GM11168 (cell line): Measurements from ENCODE around the gene OR2V2.
"Not testable (repeated sequence)": the region's sequence is repeated elsewhere in the genome, so short reads cannot be mapped to it uniquely, and the experiment has no call there.

Source experiments
- in situ Hi-C: fragments of 300-500 bp; cut with MboI; formaldehyde crosslinking; loops from one replicate; pipeline ENCODE4 v1.12.0; 2022; ENCODE audit warnings: low sequenced_read_pairs; ENCODE audit not compliant: unreplicated experiment

The OR2V2 gene

DNA sequence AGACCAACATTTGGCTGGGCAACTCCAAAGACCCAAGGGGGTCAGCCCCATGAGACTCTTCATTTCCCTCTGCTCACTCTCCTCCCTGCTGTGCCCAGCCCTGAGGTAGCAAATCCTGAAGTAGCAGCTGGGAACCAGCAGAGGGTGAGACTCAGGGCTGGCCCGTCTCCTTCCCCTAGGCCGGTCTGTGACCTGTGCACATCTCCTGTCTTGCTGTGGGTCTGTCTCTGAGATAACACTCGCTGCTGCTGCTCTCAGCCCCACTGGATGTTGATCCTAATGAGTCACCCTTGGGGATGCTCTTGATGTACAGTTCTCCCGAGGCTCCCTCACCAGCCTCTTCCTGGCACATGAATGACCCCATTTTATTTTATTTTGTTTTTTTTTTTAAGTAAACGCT is 9.1 kb upstream of the OR2V2 start:
- in situ Hi-C loops, result no loop called here

DNA sequence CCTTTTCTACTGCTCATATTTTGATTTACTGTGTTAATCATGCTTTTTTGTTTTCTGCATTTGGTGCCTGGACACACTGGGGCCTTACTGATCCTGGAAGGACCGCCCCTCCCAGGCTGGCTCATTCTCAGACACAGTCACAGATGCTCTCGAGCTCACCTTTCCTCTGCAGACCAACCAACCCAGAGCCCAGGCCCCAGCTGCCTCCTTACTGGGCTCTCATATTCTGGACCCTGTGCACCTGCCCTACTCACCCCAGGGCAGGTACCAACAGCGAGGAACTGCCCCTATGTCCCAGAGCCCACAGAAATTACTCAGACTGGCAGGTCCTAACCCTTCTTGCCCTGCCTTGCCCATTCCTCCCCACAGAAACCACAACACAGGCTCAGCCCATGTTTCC is 6.6 kb upstream of the OR2V2 start:
- in situ Hi-C loops, result no loop called here

GRCh38 chr5:181142054-181142453 is 5.3 kb upstream of the OR2V2 start:
- in situ Hi-C loops, result no loop called here

GRCh38 chr5:181145133-181145532 is 2.3 kb upstream of the OR2V2 start:
- in situ Hi-C loops, result no loop called here

DNA sequence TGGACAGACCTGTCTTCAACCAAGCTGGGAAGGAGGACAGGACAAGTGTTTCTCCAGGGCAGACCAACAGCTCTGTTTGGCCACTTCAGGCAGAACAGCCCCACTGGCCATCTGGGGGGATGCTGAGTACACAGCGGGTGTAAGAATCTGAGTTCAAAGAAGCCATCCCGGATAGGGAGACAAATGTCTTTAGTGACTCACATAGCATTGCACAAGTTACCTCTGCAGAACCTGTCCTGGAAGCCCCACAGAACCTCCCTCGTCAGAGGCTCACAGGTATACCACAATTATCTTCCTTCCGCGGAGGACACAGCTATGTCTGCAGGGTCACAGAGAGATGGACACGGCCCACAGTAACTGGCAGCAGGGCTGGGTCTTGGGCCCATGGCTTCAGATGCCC is 2.0 kb downstream of the OR2V2 start:
- in situ Hi-C loops, result no loop called here

GRCh38 chr5:181149806-181150733 is 2.7 kb downstream of the OR2V2 start:
- in situ Hi-C loops, result loop anchor here (10.0 kb wide), 1 partner anchor 355 kb away; no protein-coding TSS in a partner anchor

- in situ Hi-C loops, result loop anchor here (10.0 kb wide), 1 partner anchor 356 kb away; no protein-coding TSS in a partner anchor
Measured at GRCh38 chr5:181151146-181151545, 3.8 kb downstream of the OR2V2 start.

- in situ Hi-C loops, result loop anchor here (10.0 kb wide), 1 partner anchor 358 kb away; no protein-coding TSS in a partner anchor
Measured at GRCh38 chr5:181152406-181152805, 5.0 kb downstream of the OR2V2 start.

DNA sequence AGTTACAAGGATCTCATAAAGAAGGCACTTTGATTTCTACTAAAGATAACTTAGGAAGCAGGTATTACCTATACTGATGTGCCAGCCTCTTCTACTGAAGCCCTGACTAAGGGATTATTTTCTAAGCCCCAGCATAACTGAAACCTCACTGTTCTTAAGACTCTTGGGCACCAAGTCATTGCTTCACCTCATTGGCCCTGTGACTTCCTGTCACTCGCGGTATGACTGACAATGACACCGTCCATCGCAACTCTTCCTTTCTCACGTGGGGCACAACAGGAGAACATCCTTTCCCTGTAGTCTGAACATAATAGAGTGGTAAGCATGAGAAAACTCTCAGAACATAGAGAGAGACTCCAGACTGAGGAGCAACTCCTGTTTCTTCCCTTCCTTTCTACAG is 6.4 kb downstream of the OR2V2 start:
- in situ Hi-C loops, result loop anchor here (10.0 kb wide), 1 partner anchor 359 kb away; no protein-coding TSS in a partner anchor

DNA sequence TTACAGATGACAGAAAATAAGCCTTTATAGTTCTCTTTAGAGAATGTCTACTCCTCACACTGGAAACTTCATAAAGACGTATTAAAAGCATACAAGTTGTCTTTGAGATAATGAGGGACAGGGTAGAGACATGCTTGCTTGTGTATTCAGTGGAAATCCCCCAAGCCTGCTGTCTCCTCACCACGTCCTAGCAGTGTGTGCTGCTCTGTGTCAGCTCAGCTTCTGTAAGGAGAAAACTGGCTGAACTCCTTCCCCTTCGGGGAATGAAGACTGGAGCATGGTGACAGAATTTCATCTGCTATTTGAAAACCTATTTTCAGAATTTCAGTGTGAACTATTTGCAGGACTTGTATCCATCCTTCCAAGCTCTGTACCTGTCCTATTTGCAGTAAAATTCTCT is 9.4 kb downstream of the OR2V2 start:
- in situ Hi-C loops, result loop anchor here (10.0 kb wide), 1 partner anchor 362 kb away; no protein-coding TSS in a partner anchor

- in situ Hi-C loops, result loop anchor here (10.0 kb wide), 1 partner anchor 364 kb away; no protein-coding TSS in a partner anchor
Measured at GRCh38 chr5:181158869-181159268, 11.5 kb downstream of the OR2V2 start.

GRCh38 chr5:181159286-181160151 is 12.1 kb downstream of the OR2V2 start:
- in situ Hi-C loops, result loop anchor here (10.0 kb wide), 1 partner anchor 365 kb away; no protein-coding TSS in a partner anchor

DNA sequence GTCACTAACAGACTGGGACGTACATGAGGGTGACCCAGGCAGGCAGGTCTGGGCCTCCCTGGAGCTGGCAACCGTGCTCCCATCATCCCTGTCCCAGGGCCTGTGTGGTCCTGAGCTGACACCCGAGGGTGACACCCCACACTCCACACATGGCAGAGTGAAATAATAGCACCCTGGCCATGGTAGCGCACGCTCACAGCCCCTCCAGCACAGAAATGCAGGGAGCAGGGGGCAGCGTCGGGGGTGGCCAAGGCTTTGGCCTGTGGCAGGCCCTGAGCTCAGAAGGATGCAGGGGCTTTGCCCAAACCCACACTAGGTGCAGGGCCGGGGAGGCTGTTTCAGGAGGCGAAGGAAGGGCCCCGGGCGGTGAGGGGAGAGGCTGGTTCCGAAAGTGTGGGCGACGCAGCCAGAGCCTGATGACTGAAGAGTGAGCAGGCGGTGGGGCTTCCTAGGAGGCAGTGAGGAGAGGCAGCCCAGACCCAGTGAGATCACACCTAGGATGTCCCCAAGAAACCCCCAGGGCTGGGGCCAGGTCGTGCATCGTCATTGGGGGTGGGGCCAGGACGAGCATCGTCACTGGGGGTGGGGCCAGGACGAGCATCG is 12.9 kb downstream of the OR2V2 start:
- in situ Hi-C loops, result no loop called here

DNA sequence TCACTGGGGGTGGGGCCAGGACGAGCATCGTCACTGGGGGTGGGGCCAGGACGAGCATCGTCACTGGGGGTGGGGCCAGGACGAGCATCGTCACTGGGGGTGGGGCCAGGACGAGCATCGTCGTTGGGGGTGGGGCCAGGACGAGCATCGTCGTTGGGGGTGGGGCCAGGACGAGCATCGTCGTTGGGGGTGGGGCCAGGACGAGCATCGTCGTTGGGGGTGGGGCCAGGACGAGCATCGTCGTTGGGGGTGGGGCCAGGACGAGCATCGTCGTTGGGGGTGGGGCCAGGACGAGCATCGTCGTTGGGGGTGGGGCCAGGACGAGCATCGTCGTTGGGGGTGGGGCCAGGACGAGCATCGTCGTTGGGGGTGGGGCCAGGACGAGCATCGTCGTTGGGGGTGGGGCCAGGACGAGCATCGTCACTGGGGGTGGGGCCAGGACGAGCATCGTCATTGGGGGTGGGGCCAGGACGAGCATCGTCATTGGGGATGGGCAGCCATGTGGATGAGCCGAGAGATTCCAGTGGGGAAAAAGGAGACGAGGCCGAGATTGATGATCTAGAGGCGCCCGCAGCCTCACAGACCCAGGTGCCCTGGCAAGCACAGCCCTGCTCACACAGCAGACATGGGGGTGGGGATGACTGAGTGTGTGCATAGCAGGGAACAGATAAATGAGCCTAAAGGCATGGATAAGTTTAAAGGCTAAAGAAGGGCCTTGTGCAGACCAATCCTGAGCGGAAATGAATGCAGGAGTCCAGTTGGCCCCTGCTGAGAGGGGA is 13.6 kb downstream of the OR2V2 start:
- in situ Hi-C loops, result not testable (repeated sequence)

- in situ Hi-C loops, result no loop called here
Measured at GRCh38 chr5:181161534-181162175, 14.3 kb downstream of the OR2V2 start.

DNA sequence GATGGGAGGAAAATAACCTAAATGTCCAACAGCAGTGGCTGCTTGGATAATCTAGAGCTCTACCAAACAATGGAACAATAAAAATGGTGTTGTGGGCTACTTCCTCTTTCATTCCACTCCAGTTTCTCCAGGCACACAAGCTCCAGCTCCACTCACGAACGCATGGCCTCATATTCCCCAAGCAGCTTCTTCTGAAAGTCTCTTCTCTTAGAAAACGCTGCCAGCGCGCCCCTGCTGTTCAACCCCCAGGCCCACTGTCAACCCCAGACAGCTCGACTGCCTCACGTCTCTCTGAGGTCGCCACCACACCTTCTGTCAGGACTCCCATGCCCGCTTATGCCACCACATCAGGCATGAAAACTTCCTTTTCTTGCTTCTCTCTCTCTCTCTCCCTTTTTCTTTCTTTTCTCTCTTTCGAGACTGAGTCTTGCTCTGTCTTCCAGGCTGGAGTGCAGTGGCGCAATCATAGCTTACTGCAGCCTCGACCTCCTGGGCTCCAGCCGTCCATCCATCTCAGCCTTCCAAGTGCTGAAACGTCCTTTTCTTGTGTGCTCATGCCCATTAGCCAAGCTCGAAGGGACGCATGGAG is 16.2 kb downstream of the OR2V2 start:
- in situ Hi-C loops, result no loop called here

- in situ Hi-C loops, result no loop called here
Measured at GRCh38 chr5:181164076-181164952, 16.9 kb downstream of the OR2V2 start.
